Loucy (cell line): ENCODE data around the gene OR6V1.

Source experiments
- H2AFZ ChIP-seq: fragments of 200-600 bp; sonication (generic); 2 replicates; pipeline ENCODE4 v1.6.0; 2016; ENCODE audit warnings: antibody characterized with exemption, mild to moderate bottlenecking, low read length, moderate library complexity
- H3F3A ChIP-seq: fragments of 200-600 bp; 2 replicates; pipeline ENCODE4 v1.6.0; 2016; ENCODE audit warnings: antibody characterized with exemption, low read depth, mild to moderate bottlenecking
- H3K27me3 ChIP-seq: fragments of 200-600 bp; sonication (generic); 2 replicates; pipeline ENCODE4 v1.6.1; 2014; ENCODE audit warnings: low read length, mild to moderate bottlenecking; ENCODE audit not compliant: insufficient read depth, poor library complexity, severe bottlenecking
- H3K36me3 ChIP-seq: fragments of 200-600 bp; sonication (generic); 2 replicates; pipeline ENCODE4 v1.6.1; 2016; ENCODE audit warnings: low read length; ENCODE audit not compliant: insufficient read depth
- H3K4me1 ChIP-seq: fragments of 200-600 bp; sonication (generic); 2 replicates; pipeline ENCODE4 v1.5.1; 2014; ENCODE audit warnings: low read length, mild to moderate bottlenecking; ENCODE audit not compliant: insufficient read depth, poor library complexity, severe bottlenecking
- H3K4me2 ChIP-seq: fragments of 200-600 bp; sonication (generic); 2 replicates; pipeline ENCODE4 v1.6.0; 2014; ENCODE audit warnings: antibody characterized with exemption, low read length, low read depth, mild to moderate bottlenecking; ENCODE audit not compliant: poor library complexity, severe bottlenecking
- H3K4me3 ChIP-seq: fragments of 200-600 bp; sonication (generic); 2 replicates; pipeline ENCODE4 v1.5.1; 2014; ENCODE audit warnings: low read length, mild to moderate bottlenecking, mixed read lengths; ENCODE audit not compliant: poor library complexity, severe bottlenecking
- H3K79me2 ChIP-seq: fragments of 200-600 bp; sonication (generic); 2 replicates; pipeline ENCODE4 v1.6.1; 2014; ENCODE audit warnings: low read length; ENCODE audit not compliant: insufficient read depth
- H3K9ac ChIP-seq: fragments of 200-600 bp; sonication (generic); 2 replicates; pipeline ENCODE4 v1.6.0; 2014; ENCODE audit warnings: mild to moderate bottlenecking, low read depth, low read length, moderate library complexity; ENCODE audit not compliant: poor library complexity, severe bottlenecking
- H3K9me2 ChIP-seq: fragments of 200-600 bp; sonication (generic); replicated peaks from 2 replicates; pipeline ENCODE4 v1.6.1; 2016; ENCODE audit warnings: low read depth, low read length, mixed read lengths
- H3K9me3 ChIP-seq: fragments of 200-600 bp; sonication (generic); 2 replicates; pipeline ENCODE4 v1.6.1; 2014; ENCODE audit warnings: mild to moderate bottlenecking, antibody characterized with exemption, low read length, low read depth; ENCODE audit not compliant: insufficient read depth
- H4K20me1 ChIP-seq: fragments of 200-600 bp; sonication (generic); 2 replicates; pipeline ENCODE4 v1.6.0; 2014; ENCODE audit warnings: antibody characterized with exemption, low read length, mild to moderate bottlenecking; ENCODE audit not compliant: insufficient read depth, poor library complexity, severe bottlenecking
- EZH2phosphoT487 ChIP-seq: fragments of 200-600 bp; IDR thresholded peaks from 2 replicates; pipeline ENCODE4 v1.6.1; 2018; ENCODE audit warnings: antibody characterized with exemption, mild to moderate bottlenecking, moderate library complexity, borderline replicate concordance
- TF ChIP-seq, protein P1 (sequence below): fragments of 200-600 bp; sonication (generic); conservative IDR thresholded peaks from 2 replicates; pipeline ENCODE4 v1.5.1; 2014; ENCODE audit warnings: mild to moderate bottlenecking, antibody characterized with exemption, low read length

OR6V1 gene

DNA sequence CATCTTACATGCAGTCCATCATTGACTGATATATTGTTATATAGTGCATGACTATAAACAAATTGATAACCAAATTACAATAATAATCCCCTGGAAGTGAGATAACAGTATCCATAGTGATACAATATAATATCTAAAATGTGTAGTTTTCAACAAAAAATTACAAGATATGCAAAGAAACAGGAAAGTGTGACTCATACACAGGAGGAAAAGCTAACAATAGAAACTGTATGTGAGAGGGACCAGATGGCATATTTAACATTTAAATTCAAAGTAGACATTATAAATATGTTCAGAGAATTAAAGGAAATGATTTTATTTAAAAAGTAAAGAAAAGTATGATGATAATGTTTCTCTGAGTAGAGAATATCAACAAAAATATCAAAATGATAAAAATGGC is 33.2 kb upstream of the OR6V1 start:
- H3K4me1 ChIP-seq, result peaks cover 27% of the 10 kb centered on the region

DNA sequence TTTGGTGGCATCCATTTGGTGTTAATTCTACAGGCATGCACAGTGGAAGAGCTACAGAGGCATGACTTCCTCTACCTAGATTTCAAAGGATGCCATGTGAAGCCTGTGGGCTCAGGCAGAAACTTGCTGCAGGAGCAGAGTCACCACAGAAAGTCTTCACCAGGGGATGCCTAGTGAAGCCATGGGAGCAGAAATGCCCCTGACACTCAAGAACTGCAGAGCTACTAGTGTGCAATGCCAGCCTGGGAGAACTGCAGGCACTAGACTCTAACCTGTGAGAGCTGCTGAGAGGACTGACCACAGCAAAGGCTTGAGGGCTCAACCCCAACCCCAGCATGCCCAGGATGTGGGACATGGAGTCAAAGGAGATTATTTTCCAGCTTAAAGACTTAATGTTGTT is 29.1 kb upstream of the OR6V1 start:
- TF ChIP-seq EZH2phosphoT487, result no peak
- TF ChIP-seq, protein P1, sequence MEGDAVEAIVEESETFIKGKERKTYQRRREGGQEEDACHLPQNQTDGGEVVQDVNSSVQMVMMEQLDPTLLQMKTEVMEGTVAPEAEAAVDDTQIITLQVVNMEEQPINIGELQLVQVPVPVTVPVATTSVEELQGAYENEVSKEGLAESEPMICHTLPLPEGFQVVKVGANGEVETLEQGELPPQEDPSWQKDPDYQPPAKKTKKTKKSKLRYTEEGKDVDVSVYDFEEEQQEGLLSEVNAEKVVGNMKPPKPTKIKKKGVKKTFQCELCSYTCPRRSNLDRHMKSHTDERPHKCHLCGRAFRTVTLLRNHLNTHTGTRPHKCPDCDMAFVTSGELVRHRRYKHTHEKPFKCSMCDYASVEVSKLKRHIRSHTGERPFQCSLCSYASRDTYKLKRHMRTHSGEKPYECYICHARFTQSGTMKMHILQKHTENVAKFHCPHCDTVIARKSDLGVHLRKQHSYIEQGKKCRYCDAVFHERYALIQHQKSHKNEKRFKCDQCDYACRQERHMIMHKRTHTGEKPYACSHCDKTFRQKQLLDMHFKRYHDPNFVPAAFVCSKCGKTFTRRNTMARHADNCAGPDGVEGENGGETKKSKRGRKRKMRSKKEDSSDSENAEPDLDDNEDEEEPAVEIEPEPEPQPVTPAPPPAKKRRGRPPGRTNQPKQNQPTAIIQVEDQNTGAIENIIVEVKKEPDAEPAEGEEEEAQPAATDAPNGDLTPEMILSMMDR, result no peak
- Histone ChIP-seq H3K4me3 (no peak overlapping the region), H3K9me3 (peaks cover 8% of the 10 kb centered on the region; the same call in 1 of the 2 replicates), H2AFZ (no peak overlapping the region; the same call in 1 of the 2 replicates), H3K9me2 (no peaks in the 10 kb centered on the region), H3K27me3 (no peaks in the 10 kb centered on the region), H3K4me2 (no peak overlapping the region), H3K9ac (no peak overlapping the region), H3F3A (no peaks in the 10 kb centered on the region), H3K36me3 (no peaks in the 10 kb centered on the region), H4K20me1 (no peaks in the 10 kb centered on the region), H3K4me1 (peaks cover 26% of the 10 kb centered on the region), H3K79me2 (no peaks in the 10 kb centered on the region)

More for the DNA sequence above, 33.2 kb upstream of the OR6V1 start:
- Histone ChIP-seq H3K9ac (no peak overlapping the region), H3K9me3 (peaks cover 8% of the 10 kb centered on the region; the same call in 1 of the 2 replicates), H3K4me2 (no peak overlapping the region), H3K27me3 (no peaks in the 10 kb centered on the region), H3K79me2 (no peaks in the 10 kb centered on the region), H3K9me2 (no peaks in the 10 kb centered on the region), H3K4me3 (no peak overlapping the region), H2AFZ (no peak overlapping the region), H3K36me3 (no peaks in the 10 kb centered on the region), H4K20me1 (no peaks in the 10 kb centered on the region), H3F3A (no peaks in the 10 kb centered on the region)
- TF ChIP-seq EZH2phosphoT487, result no peak
- TF ChIP-seq, protein P1, result no peak

DNA sequence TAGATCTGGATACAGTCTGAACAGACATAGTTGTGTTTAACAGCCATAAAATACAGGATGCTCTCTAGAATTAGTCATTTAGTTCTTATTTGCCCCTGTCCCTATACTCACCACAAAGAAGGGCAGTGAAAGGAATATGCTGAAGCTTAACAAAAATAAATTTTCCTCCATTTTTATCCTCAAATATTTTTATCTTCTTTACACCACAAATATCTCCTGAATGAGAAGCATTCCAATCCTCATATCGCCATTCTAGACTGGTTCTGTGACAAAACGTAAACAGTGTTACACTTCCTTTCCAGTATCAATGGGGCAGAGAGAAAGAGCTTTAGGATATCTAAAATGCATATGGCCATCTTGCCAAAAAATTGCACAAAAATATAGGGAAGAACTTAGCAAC is 26.8 kb upstream of the OR6V1 start:
- H3K9ac ChIP-seq, result no peak overlapping the region
- H3F3A ChIP-seq, result no peaks in the 10 kb centered on the region
- no peaks in the 10 kb centered on the region for H4K20me1 ChIP-seq
- peaks cover 34% of the 10 kb centered on the region for H3K4me1 ChIP-seq
- no peak overlapping the region for H3K4me2 ChIP-seq
- H3K9me3 ChIP-seq, result no peaks in the 10 kb centered on the region
- H3K4me3 ChIP-seq, result no peak overlapping the region
- H3K9me2 ChIP-seq, result no peaks in the 10 kb centered on the region
- H2AFZ ChIP-seq, result no peak overlapping the region; the same call in 1 of the 2 replicates
- no peaks in the 10 kb centered on the region for H3K27me3 ChIP-seq
- H3K79me2 ChIP-seq, result no peaks in the 10 kb centered on the region
- TF ChIP-seq, protein P1, result no peak
- TF ChIP-seq EZH2phosphoT487, result no peak
- no peaks in the 10 kb centered on the region for H3K36me3 ChIP-seq
